Neural cell (in vitro differentiated cells): ENCODE measurements around the gene HOPX.

ENCODE experiments used
- CTCF ChIP-seq: fragments of 450-650 bp; IDR thresholded peaks from 2 replicates; pipeline ENCODE4 v1.5.1; 2014; ENCODE audit warnings: antibody characterized with exemption, mild to moderate bottlenecking, moderate library complexity; ENCODE audit not compliant: poor library complexity, severe bottlenecking
- EP300 ChIP-seq: fragments of 450-650 bp; conservative IDR thresholded peaks from 2 replicates; pipeline ENCODE4 v1.6.1; 2014; ENCODE audit warnings: antibody characterized with exemption, mild to moderate bottlenecking, moderate library complexity; ENCODE audit not compliant: poor library complexity, severe bottlenecking
- EZH2 ChIP-seq: fragments of 200-600, 300-800 bp; shearing (Covaris generic), sonication (generic); IDR thresholded peaks from 2 replicates; pipeline ENCODE4 v1.6.1; 2014; ENCODE audit warnings: antibody characterized with exemption, low read length, borderline replicate concordance, mild to moderate bottlenecking; ENCODE audit not compliant: insufficient read depth, poor library complexity, severe bottlenecking
- MXI1 ChIP-seq: fragments of 450-650 bp; conservative IDR thresholded peaks from 2 replicates; pipeline ENCODE4 v1.6.1; 2014; ENCODE audit warnings: antibody characterized with exemption, mild to moderate bottlenecking; ENCODE audit not compliant: poor library complexity, severe bottlenecking
- POLR2AphosphoS5 ChIP-seq: IDR thresholded peaks from 2 replicates; pipeline ENCODE4 v1.6.1; 2012
- RAD21 ChIP-seq: fragments of 450-650 bp; conservative IDR thresholded peaks from 2 replicates; pipeline ENCODE4 v1.6.1; 2014; ENCODE audit warnings: antibody characterized with exemption, mild to moderate bottlenecking, moderate library complexity
- REST ChIP-seq: IDR thresholded peaks from 2 replicates; pipeline ENCODE4 v1.6.1; 2012; ENCODE audit warnings: borderline replicate concordance
- SMC3 ChIP-seq: fragments of 450-650 bp; conservative IDR thresholded peaks from 2 replicates; pipeline ENCODE4 v1.6.1; 2014; ENCODE audit warnings: antibody characterized with exemption, mild to moderate bottlenecking, moderate library complexity; ENCODE audit not compliant: poor library complexity
- TAF1 ChIP-seq: IDR thresholded peaks from 2 replicates; pipeline ENCODE4 v1.6.1; 2012; ENCODE audit warnings: low read depth

GRCh38 chr4:56652196-56652595 lies 28.9 kb downstream of the HOPX start:
- TF ChIP-seq CTCF (no peak), EZH2 (no peak), SMC3 (no peak), POLR2AphosphoS5 (no peak), TAF1 (no peak), RAD21 (no peak), REST (no peak), EP300 (no peak), MXI1 (no peak)
